Glutamatergic neuron (in vitro differentiated cells): Measurements from ENCODE around the gene RGS2. TPM values are rescaled to one million over a fixed set of nuclear protein-coding genes. Genes with fewer than 3 reads are reported as not detected.

ENCODE experiments used
- DNase-seq: peaks from one replicate; pipeline ENCODE4 v3.0.0; 2022
- H3K27ac Mint-ChIP-seq: one replicate; pipeline ENCODE4 v1.8.0; 2020; ENCODE audit warnings: mild to moderate bottlenecking, mixed read lengths, inconsistent platforms; ENCODE audit not compliant: unreplicated experiment
- H3K27me3 Mint-ChIP-seq: one replicate; pipeline ENCODE4 v1.8.0; 2020; ENCODE audit warnings: mild to moderate bottlenecking, moderate library complexity, mixed read lengths, inconsistent platforms; ENCODE audit not compliant: unreplicated experiment
- H3K36me3 Mint-ChIP-seq: one replicate; pipeline ENCODE4 v1.8.0; 2020; ENCODE audit warnings: mild to moderate bottlenecking, mixed read lengths, inconsistent platforms; ENCODE audit not compliant: unreplicated experiment
- H3K4me1 Mint-ChIP-seq: one replicate; pipeline ENCODE4 v1.8.0; 2020; ENCODE audit warnings: mild to moderate bottlenecking, low read depth, mixed read lengths, inconsistent platforms; ENCODE audit not compliant: unreplicated experiment
- H3K4me3 Mint-ChIP-seq: one replicate; pipeline ENCODE4 v1.8.0; 2020; ENCODE audit warnings: mild to moderate bottlenecking, mixed read lengths, inconsistent platforms; ENCODE audit not compliant: unreplicated experiment
- H3K9me3 Mint-ChIP-seq: one replicate; pipeline ENCODE4 v1.8.0; 2020; ENCODE audit warnings: mild to moderate bottlenecking, moderate library complexity, mixed read lengths, inconsistent platforms; ENCODE audit not compliant: unreplicated experiment
- total RNA-seq: library from RNA; stranded (reverse); fragmentation: NEBNext Ultra II Directional; extraction: Animal tissue kit (Norgen Biotek cat#: 25700); gene quantifications from one replicate; pipeline ENCODE4 v1.2.1, GENCODE V29; 2021; ENCODE audit not compliant: unreplicated experiment
- TF ChIP-seq, protein P1 (sequence below): fragments of 200-600 bp; sonication (generic); IDR thresholded peaks from one replicate; pipeline ENCODE4 v1.5.0; 2021; ENCODE audit not compliant: partially characterized antibody, unreplicated experiment

The RGS2 gene
- total RNA-seq, 1 donor from 2014 or later: 33.5 TPM

GRCh38 chr1:192764675-192765074, 44.2 kb upstream of the RGS2 start:
- no peak for DNase-seq
- no peaks in the 10 kb centered on the region for H3K36me3 Mint-ChIP-seq
- TF ChIP-seq, protein P1, sequence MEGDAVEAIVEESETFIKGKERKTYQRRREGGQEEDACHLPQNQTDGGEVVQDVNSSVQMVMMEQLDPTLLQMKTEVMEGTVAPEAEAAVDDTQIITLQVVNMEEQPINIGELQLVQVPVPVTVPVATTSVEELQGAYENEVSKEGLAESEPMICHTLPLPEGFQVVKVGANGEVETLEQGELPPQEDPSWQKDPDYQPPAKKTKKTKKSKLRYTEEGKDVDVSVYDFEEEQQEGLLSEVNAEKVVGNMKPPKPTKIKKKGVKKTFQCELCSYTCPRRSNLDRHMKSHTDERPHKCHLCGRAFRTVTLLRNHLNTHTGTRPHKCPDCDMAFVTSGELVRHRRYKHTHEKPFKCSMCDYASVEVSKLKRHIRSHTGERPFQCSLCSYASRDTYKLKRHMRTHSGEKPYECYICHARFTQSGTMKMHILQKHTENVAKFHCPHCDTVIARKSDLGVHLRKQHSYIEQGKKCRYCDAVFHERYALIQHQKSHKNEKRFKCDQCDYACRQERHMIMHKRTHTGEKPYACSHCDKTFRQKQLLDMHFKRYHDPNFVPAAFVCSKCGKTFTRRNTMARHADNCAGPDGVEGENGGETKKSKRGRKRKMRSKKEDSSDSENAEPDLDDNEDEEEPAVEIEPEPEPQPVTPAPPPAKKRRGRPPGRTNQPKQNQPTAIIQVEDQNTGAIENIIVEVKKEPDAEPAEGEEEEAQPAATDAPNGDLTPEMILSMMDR: no peak
- no peak overlapping the region for H3K4me3 Mint-ChIP-seq
- H3K9me3 Mint-ChIP-seq: no peaks in the 10 kb centered on the region
- H3K27me3 Mint-ChIP-seq: no peaks in the 10 kb centered on the region
- no peaks in the 10 kb centered on the region for H3K4me1 Mint-ChIP-seq
- no peak overlapping the region for H3K27ac Mint-ChIP-seq

GRCh38 chr1:192766009-192766625, 42.7 kb upstream of the RGS2 start:
- TF ChIP-seq, protein P1: no peak
- Mint-ChIP-seq H3K4me1 (no peaks in the 10 kb centered on the region), H3K4me3 (no peak overlapping the region), H3K27ac (no peak overlapping the region), H3K27me3 (no peaks in the 10 kb centered on the region), H3K9me3 (no peaks in the 10 kb centered on the region), H3K36me3 (no peaks in the 10 kb centered on the region)
- DNase-seq: no peak

DNA sequence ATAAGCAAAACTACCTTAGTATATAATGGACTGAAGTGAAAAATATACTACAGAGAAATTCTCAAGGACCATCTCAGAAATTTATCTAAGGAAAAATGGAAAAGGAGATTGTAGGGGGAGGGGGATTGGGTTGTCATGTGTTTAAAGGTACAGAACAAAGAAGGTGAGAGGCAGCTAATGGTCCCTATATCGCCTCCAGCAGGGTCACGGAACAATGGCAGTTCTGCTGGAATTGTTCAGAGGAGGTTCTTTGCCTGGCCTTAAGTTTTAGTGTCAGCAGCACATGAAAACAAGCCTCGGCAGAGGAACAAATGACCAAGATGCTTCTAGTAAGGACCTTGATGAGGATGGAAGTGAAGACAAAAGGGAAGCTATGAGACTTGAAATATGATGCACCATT, 42.0 kb upstream of the RGS2 start:
- no peak overlapping the region for H3K27ac Mint-ChIP-seq
- no peaks in the 10 kb centered on the region for H3K4me1 Mint-ChIP-seq
- no peak for DNase-seq
- TF ChIP-seq, protein P1: no peak
- H3K27me3 Mint-ChIP-seq: no peaks in the 10 kb centered on the region
- H3K4me3 Mint-ChIP-seq: no peak overlapping the region
- no peaks in the 10 kb centered on the region for H3K9me3 Mint-ChIP-seq
- H3K36me3 Mint-ChIP-seq: no peaks in the 10 kb centered on the region

DNA sequence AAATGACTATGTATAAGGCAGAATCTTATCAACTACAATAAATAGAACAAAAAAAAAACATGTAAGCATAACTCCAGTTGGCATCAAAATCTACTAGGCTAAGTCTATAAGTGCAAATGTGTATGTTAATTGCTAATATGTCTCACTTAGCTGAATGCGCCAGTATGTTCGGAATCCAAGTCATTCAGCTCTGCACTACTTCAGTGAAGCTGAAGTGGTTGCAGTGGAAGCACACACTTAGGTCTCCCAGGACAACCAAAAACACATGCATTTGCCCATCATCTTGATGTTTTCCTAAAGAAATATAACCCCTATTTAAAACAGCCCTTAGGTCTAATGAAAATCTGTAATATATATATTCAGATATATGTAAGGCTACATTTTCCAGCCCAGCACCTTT, 41.0 kb upstream of the RGS2 start:
- Mint-ChIP-seq H3K36me3 (no peaks in the 10 kb centered on the region), H3K27ac (no peak overlapping the region), H3K9me3 (no peaks in the 10 kb centered on the region), H3K27me3 (no peaks in the 10 kb centered on the region), H3K4me1 (no peaks in the 10 kb centered on the region), H3K4me3 (no peak overlapping the region)
- TF ChIP-seq, protein P1: no peak
- no peak for DNase-seq

GRCh38 chr1:192768463-192768862, 40.4 kb upstream of the RGS2 start:
- no peak overlapping the region for H3K27ac Mint-ChIP-seq
- H3K4me1 Mint-ChIP-seq: no peaks in the 10 kb centered on the region
- H3K4me3 Mint-ChIP-seq: no peak overlapping the region
- no peaks in the 10 kb centered on the region for H3K27me3 Mint-ChIP-seq
- H3K9me3 Mint-ChIP-seq: no peaks in the 10 kb centered on the region
- TF ChIP-seq, protein P1: no peak
- DNase-seq: no peak
- H3K36me3 Mint-ChIP-seq: no peaks in the 10 kb centered on the region
